Bladder microvascular endothelial cell (primary cell): Measurements from ENCODE around the gene DAZ4. TPM values are rescaled to one million over a fixed set of nuclear protein-coding genes. Genes with fewer than 3 reads are reported as not detected.

ENCODE experiments used
- total RNA-seq: library from RNA; depleted of rRNA; stranded (reverse); fragments of >200 nt; gene quantifications from 2 replicates; pipeline ENCODE4 v1.2.3, GENCODE V29; 2014

Gene DAZ4
- not detected in 2 replicates for total RNA-seq

GRCh38 chrY:24833619-24834018, at the start of gene DAZ4:
DAZ4 (plus strand) TSS chrY:24833919; CDS start chrY:24834127, 208 bp downstream.

GRCh38 chrY:24813293-24813692, 20.4 kb upstream of the DAZ4 start, which contains the start of gene DAZ3:
DAZ3 (minus strand) TSS chrY:24813393; CDS start chrY:24813185, 208 bp downstream.

Other genes with a start within 250 kb of the DAZ4 start
- not detected in 2 replicates for gene BPY2B, start 215.9 kb upstream of the DAZ4 start, total RNA-seq
- not detected in 2 replicates for gene DAZ3, start 20.5 kb upstream of the DAZ4 start, total RNA-seq
- not detected in 2 replicates for gene BPY2C, start 218.2 kb downstream of the DAZ4 start, total RNA-seq